Anterior cingulate cortex (tissue), 58 donors: ENCODE results near the gene RPL4.
"Not testable (repeated sequence)": the region's sequence is repeated elsewhere in the genome, so short reads cannot be mapped to it uniquely, and the experiment has no call there.

ENCODE experiments used
- DNase-seq, 58 donors: peaks; one replicate each; lab custom pipeline; 2025; lab: John Stamatoyannopoulos, UW

Gene RPL4

GRCh38 chr15:66461294-66461693, 43.4 kb downstream of the RPL4 start:
- not testable (repeated sequence) for DNase-seq

GRCh38 chr15:66459818-66460615, 44.6 kb downstream of the RPL4 start:
- DNase-seq = no peak

- no peak for DNase-seq
Observed at GRCh38 chr15:66456211-66456610, 48.4 kb downstream of the RPL4 start.

- no peak for DNase-seq
Observed at GRCh38 chr15:66454143-66454542, 50.5 kb downstream of the RPL4 start.

- peak in 24 of 58 donors; percentile 6 to 65 (median 25) for DNase-seq
Observed at GRCh38 chr15:66452971-66453580, 51.6 kb downstream of the RPL4 start.

- DNase-seq = no peak
Observed at GRCh38 chr15:66452420-66452819, 52.2 kb downstream of the RPL4 start.
